CD4-positive, alpha-beta T cell treated with Interleukin-17A for 1 hour (primary cell): Measurements from ENCODE around the gene MYCBPAP.

Experiments
- DNase-seq: peaks from one replicate; pipeline ENCODE4 v3.0.0-alpha.2; 2020

Gene MYCBPAP, protein sequence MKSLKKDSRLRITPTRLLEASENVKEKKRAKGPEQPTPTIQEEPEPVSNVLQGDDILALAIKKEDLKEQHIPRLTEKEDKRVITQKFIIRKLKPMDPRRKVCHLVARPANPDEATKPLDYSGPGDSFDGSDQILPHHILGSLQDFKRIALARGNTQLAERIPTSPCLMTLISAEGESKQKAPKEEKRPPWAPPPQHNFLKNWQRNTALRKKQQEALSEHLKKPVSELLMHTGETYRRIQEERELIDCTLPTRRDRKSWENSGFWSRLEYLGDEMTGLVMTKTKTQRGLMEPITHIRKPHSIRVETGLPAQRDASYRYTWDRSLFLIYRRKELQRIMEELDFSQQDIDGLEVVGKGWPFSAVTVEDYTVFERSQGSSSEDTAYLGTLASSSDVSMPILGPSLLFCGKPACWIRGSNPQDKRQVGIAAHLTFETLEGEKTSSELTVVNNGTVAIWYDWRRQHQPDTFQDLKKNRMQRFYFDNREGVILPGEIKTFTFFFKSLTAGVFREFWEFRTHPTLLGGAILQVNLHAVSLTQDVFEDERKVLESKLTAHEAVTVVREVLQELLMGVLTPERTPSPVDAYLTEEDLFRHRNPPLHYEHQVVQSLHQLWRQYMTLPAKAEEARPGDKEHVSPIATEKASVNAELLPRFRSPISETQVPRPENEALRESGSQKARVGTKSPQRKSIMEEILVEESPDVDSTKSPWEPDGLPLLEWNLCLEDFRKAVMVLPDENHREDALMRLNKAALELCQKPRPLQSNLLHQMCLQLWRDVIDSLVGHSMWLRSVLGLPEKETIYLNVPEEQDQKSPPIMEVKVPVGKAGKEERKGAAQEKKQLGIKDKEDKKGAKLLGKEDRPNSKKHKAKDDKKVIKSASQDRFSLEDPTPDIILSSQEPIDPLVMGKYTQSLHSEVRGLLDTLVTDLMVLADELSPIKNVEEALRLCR

DNA sequence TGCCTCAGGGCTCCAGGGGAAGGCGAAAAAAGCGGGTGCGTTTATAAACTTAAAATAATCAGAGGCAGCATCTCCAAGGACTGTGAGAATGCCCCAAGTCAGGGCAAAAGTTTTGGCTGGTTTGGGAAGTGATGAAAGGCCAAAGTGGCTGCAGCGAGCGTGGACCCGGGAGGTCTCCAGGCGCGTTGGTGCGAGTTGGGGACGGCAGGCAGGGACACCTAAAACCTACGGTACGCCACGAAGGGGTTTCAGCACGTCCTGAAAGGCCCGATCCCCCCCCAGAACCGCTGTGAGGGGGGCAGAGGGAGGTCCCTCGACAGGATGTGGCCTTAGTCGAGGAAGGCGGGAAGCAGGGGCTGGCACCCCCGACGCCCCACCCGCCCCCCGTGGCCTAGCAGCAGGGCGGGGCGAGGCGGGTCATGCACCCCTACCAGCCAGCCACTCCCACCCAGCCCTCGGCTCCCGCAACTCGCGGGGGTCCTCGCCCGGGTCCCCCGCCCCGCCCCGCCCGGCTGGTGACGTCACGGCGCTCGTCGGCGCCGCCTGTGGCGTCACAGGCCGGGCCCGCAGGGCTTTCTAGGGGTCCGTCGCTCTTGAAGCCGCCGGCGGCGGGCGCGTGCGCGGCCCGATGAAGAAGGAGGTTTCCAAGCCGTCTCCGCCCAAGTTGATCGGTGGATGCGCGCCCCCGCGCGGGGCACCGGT lies at the start of gene MYCBPAP:
Gene MYCBPAP (plus strand): TSS at position 569 of the 702 bp plus-strand sequence. CDS start 236 bp downstream, outside the sequence.
- peak; percentile 81 for DNase-seq

GRCh38 chr17:50458701-50459676 lies 49.2 kb upstream of the MYCBPAP start:
- DNase-seq, result no peak

DNA sequence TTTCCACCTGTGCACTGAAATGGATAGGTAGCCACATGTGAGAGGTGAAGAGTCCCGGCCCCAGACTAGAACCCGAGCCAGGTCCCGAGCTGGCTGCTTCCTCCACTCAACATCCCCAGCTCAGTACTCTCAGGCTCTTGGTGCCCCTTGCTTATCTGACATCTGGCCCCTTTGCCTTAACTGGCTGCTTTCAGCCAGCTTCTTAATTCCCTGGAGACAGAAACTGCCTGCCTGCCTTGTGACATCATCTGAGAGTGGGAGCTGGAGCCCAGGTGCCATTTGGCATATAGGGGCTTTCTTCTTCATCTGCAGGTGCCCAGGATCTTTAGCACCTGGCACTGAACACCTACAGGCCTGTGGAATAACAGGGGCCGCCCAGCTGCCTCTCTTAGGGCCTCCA lies 48.5 kb upstream of the MYCBPAP start:
- no peak for DNase-seq

DNA sequence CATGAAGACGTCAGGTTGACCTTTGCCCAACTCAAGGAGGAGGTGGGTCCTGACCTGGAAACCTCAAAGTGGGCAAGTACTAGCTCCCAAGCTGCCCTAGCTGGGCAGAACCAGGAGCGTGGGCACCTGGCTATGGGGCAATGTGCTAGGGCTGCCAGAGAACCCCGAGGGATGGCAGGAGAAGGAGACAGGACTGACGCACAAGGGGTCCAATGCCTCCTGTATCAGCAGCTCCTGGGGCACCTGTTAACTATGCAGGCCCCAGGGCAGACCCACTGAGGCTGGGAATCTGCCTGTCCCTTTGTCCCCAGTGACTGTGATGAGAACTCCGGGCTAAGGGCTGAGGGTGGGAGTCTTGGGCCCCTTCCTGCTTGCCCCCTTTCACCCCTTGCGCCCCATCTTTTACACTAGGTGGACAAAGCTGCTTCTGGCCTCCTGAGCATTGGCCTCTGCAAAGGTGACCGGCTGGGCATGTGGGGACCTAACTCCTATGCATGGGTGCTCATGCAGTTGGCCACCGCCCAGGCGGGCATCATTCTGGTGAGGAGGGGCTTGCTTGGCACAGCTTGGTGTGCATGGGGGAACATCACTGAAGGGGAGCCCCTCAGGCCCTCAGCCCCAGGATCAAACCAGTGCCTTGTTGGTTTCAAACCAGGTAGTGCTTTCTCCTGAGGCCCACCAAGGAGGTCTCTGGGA lies 47.3 kb upstream of the MYCBPAP start:
- DNase-seq, result no peak

DNA sequence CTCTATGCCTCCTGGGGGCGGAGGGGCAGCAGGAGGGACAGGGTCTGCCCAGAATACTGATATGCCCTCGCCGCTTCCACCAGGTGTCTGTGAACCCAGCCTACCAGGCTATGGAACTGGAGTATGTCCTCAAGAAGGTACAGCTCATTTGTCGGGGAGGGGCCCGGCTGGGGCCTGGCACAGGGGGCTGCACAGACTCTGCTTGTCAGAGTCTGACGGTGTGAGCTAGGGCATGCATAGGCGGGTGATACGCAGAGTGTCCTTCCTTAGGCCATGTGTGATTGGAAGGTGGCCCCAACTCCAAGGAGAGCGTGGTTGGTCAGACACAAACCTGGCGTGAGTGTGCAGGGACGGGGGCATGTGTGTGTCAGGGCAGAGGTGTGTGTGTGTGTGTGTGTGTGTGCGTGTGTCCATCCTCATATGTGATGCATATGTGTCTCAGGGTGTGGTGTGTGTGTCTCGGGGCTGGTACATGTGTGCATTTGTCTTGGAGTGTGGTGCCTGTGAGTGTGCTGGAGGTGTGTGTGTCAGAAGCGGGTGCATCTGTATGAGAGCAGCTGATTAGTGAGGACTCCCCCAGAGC lies 46.6 kb upstream of the MYCBPAP start:
- no peak for DNase-seq

GRCh38 chr17:50462446-50462845 lies 45.8 kb upstream of the MYCBPAP start:
- DNase-seq, result no peak

- no peak for DNase-seq
Measured at GRCh38 chr17:50464121-50464520, 44.1 kb upstream of the MYCBPAP start.

DNA sequence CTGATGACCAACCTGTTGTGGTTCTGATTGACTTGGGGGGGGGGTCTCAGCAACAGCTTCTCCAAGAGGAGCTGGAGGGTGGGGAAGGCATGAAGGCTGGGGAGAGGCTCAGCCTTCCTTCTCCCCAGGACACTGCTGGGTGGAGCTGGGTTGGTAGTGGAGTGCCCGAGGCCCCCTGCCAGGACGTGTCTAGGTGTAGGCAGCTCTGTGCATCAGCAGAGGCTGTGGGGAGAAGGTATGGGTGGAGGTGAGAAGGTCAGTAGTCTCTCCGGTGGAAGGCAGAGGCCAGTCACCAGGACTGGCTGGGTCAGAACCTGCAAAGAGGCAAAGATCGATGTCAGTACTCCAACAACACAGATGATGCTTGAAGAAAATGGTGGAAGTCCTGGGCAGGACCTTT lies 43.5 kb upstream of the MYCBPAP start:
- no peak for DNase-seq

- DNase-seq, result no peak
Measured at GRCh38 chr17:50465171-50465570, 43.1 kb upstream of the MYCBPAP start.

DNA sequence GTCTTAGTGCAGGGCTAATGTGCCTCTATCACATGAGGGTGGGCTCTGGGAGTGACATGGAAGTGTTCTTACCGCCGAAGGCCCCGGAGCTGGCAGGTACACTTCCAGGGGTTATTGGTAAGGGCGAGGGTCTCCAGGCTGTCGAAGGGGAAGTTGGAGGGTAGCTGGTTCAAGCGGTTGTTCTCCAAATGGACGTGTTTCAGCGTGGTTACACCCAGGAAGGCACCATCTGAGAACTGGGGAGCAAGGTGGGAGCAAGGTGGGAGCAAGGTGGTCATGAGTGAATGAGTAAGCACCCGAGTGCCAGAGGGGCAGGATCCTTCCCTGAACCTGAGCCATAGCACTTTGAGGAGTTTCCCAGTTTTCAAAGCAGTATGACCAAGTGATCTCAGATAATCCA lies 42.6 kb upstream of the MYCBPAP start:
- DNase-seq, result no peak

DNA sequence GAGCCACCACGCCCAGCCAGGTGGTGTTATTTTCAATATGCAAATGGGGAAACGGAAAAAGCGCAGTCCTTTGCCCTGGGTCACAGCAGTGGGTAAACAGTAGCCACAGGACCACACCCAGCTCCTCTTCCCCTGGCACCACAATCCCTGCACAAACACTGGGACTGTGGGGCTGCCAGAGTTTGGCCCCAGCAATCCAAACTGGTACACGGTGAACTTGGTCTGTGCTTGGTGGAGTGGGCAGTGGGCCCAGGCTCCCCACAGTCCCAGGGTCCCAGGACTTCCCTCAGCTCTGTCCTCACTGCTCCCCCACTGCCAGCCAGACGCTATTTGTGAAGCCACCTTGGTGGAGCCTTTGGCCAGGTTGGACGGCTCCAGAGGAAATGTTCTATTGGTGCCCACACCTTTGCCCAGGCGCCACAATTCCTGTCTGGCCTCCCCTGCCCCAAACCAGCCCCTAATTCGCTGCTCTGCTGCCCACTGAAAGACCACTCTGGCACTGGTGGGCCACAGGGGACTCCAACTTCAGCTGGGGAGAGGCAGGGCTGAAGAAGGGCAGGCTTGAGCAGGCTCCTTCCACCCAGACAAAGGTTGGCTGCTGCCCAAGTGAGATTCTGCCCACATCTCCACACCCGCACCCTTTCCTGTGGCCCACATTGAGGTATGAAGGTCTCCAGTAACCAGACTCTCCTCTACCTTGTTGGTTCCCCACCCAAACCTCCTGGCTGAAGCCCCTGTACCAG lies 41.7 kb upstream of the MYCBPAP start:
- no peak for DNase-seq

DNA sequence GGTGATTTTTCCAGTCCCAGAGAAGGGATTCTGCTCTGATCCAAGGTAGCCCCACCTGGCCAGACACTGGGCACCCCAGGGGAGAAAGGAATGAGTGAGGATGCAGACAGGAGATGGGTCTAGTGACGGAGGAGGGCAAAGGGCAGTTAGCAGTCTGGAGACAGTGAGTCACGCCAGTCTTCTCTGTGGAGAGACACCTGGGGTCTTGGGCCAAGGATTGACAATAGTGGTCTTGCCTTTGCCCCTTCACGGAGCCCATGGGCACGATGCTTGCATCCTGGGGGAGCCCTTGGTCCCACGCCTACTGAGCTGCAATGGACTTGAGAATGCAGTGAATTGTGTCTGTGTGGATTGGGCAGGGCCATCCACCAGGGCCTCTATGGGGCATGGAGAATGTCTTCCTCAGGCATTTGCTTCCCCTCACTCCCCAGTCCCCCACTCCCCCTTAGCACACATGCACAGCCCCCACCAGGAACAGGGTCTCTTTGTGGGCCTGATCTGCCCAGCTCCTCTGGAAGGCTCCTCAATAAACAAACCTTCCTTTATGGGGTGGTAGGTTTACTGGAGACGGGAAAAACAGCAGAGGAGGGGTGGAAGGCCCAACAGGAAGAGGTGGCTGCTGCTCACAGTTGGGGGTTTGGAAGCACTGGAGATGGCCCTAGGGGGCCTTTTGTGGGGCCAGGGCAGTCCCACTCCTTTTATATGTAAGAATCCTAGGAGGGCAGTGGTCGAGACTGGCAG lies 41.0 kb upstream of the MYCBPAP start:
- no peak for DNase-seq

- no peak for DNase-seq
Measured at GRCh38 chr17:50467855-50468303, 40.4 kb upstream of the MYCBPAP start.

DNA sequence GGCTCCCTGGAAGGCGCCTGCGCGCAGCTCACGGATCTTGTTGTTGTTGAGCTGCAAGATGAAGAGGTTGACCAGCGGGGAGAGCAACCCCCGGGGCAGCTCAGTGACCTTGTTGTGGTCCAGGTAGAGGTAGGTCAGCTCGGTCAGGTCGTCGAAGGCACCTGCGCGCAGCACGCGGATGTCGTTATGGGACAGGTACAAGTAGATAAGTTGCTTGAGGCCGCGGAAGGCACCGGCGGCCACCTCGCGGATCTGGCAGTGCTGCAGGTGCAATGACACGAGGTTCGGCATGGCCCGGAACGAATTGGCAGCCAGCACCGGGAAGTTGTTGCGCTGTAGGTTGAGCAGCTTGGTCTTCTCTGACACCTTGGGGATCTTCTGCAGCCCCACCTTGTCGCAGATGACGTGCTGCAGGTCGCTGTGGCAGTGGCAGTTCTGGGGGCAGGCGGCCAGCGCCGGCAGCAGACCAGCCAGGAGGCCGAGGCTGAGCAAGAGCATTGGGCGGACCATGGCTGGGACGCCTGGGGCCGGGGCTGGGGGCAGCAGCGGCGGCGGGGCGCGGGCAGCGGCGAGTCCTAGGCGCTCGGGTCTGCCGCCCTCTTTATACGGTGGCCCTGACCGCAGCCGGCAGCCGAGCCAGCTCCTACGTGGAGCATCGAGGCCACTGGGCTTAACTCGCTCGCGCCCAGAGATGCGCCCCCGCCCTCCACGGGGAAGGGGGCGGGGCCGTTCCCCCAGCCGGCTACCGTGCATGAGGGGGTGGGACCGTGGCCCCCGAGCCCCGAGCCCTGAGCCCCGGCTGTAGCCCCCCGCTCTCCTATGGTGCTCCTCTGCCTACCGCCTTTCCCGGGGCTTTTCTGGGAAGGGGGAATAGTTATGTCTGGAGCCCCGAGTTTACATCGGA lies 39.7 kb upstream of the MYCBPAP start, which contains the start of gene CHAD:
Gene CHAD (minus strand): TSS at position 577 of the 904 bp plus-strand sequence. CDS start 67 bp downstream, at position 510.
- DNase-seq, result no peak

- no peak for DNase-seq
Measured at GRCh38 chr17:50469208-50469605, 39.0 kb upstream of the MYCBPAP start.

DNA sequence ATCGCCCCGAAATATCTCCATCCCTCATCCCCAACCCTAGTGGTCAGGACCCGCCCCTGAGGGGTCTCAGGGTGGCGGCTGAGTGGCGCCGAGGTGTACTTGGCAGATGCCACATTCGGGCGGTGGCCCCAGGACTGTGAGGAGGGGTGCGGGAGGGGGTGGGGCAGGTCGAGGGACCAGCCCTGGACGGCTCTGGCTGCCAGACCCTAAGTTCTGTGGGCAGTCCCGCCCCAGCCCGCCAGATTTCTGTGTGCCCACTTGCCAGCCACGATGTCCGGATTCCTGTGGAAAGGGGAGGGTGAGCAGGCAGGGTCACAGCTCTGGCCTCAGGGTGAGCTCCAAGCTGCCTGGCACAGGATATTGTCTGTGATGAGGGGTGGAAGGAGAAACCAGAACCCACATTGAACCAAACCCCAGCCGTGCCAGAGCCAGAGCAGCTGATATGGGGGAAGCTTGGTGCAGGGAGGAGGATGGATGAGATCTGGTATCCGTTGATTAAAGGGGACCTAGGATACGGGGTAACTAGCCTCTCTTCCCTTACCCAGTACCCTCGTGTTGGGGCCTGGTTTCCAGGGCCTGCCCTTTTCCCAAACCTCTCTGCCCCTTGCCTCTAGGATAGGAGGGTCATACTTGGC lies 38.5 kb upstream of the MYCBPAP start:
- no peak for DNase-seq

DNA sequence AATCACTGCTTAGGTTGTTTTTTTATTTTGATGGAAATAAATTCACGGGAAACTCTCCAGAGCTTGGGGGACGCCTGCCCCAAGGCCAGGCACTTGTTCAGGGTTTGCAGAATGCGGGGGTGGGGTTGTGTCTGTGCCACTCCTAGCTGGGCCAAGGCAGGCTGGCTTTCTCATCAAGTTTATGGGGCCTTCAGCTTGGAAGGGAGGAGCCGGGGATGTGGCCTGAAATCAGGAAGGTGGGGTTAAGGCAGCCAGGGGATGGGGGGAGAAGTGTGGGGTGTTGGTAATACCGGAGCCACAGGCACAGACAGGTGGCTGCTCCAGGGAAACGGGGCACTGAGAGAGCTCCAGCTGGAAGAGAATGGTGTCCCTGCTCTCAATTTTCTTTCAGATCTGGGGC lies 37.8 kb upstream of the MYCBPAP start:
- no peak for DNase-seq
